GM21529 (cell line): ENCODE results near the gene PDE5A.
A peak's percentile ranks its signal among the peaks of the same experiment; 100 is the strongest.
"Not testable (repeated sequence)": the region's sequence is repeated elsewhere in the genome, so short reads cannot be mapped to it uniquely, and the experiment has no call there.

Experiments used
- ATAC-seq: cut with Tn5 transposase; IDR thresholded peaks from one replicate; pipeline ENCODE4 v1.9.1; 2021; ENCODE audit not compliant: unreplicated experiment

PDE5A gene

DNA sequence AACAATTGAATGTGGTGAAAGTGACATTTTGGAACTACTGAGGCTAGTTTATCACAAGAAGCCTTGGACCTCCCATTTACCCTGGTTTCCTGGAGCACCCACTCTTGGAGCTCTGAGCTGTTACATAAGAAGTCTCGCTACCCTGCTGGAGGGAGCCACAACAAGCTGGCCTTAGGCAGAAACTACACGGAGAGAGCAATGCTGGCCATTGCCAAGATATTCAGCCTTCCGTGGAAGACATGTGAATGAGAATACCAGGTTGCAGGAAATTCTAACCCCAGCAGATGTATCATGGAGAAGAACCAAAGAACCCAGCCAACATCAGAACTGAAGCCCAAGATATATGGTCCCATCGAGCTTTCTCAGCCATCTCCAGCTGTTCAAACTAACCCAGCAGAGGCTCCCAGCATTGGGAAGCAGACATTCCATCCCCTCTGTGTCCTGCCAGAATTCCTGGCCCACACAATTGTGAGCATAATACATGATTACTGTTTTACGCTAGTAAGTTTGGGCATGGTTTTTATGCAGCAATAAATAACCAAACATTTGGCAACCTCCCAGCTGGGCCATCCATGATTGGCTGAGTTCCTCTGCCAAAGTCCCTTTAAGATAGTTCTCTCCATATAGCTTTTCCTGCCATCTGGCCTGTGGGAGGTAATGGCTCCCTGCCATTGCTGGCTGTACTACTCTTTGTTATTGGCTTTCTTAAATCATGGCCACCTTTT, 17.9 kb upstream of the PDE5A start:
- no peak for ATAC-seq

DNA sequence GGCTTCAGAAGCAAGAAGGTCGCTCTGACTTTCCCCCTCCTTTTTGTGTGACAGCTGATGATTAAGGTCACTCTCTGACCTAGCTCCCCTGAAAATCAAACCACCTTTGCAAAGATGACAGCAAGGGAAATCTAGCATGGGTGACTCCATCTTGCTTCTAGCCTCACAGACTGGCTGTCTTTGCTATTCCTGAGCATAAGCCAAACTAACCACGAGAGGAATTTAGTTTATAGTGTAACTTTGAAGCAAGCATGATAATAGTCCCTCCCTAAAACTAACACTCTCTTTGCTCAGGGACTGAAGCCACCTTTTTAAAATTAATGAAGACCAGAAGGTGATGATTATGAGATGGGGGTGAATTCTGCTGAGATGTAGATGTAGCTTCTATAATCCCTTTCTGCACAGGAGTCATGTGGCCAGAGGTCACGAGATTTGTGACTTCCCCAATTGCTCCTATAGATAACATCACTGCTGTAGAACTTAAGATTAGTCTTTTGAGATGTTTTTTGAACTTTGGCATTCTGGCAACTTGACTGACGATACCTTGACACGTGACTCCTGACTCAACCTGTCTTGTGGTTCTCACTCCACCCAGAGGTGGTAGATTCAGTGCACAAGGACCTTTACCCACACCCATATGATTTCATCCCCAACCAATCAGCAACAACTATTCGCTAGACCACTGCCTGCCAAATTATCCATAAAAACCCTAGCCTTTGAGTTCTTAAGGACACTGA, 14.9 kb upstream of the PDE5A start:
- ATAC-seq = no peak

DNA sequence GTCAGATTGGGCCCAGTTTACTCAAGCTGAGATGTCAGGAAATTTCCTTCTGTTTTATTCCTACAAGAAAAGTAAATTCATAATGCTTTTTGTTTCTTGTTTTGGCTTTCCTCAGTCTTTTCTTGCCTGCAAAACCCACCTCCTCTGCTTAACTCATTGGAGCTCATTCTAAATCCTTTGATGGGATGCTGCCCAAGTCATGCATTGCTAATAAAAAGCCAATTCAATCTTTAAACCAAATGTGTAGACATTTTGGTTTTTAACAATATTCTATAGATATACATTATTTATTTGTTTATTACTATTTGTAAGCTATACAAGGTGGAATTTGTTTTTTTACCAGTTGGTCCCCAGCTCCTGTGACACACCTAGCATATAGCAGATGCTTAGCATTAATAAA, 13.2 kb upstream of the PDE5A start:
- ATAC-seq = no peak

GRCh38 chr4:119638359-119638758, 9.8 kb upstream of the PDE5A start:
- no peak for ATAC-seq

GRCh38 chr4:119636851-119637250, 8.2 kb upstream of the PDE5A start:
- not testable (repeated sequence) for ATAC-seq

DNA sequence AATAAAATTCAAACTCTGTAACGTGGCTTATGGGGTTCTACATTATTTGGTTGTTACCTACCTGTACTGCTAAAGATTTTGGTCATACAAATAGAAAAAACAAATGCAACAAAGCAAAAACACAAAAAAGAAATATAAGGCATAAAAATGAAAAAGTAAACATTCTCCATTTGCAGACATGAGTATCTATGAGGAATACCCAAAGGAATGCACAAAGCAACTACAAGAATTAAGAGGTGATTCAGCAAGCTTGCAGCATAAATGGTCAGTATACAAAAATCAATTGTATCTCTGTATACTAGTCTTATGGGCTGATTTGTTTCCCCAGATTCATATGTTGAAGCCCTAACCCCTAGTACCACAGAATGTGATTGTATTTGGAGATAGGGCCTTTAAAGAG, 3.6 kb upstream of the PDE5A start:
- no peak for ATAC-seq

- peak; percentile 32 for ATAC-seq
These were observed 503 bp upstream of the PDE5A start for GRCh38 chr4:119629142-119629471.

DNA sequence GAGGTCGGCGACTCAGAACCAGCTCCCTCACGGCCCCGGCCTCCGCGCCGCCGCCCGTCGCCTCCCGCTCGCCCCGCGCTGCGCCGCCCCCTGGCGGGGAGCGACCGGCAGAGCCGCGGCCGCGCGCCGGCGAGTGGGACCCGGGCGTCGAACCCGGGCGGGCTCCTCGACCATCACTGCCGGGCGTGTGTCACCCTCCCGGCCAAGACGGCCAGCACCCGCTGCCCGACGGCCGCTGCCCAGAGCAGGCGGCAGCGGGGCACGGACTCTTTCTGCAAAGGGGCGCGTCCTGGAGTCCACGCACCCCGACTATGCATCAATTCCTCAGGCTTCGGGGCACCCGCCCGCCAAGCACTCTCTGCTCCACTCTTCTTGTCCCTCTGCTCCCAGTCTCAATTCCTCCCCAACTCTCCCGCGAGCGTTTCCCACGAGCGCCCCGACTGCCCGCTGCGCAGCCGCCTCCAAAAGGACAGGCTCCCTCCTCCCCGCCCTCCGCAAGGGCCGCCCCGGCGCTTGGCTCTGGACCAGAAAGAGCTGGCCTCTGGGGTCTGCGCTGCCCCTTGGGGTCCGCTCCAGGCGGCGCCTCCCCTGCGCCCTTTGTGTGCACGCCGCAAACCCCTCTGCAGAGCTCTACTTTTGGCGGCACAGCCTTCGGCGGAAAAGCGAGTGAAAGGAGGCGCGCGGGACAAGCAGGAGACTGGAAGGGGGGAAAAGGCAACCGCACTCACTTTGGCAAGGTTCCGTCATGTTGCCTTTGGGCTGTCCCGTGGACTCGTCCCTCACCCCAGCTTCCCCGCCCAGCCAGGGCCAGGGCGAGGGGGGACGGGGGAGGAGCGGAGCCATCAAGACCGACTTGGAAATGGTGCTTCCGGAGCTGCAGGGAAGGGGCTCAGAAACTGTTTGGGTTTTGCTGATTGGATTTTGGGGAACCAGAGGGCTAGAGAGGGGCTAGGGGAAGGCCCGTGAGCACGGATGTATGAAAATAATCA, 1.0 kb downstream of the PDE5A start:
- peak; percentile 62 for ATAC-seq

GRCh38 chr4:119626943-119627266, 1.7 kb downstream of the PDE5A start:
- peak; percentile 1 for ATAC-seq

DNA sequence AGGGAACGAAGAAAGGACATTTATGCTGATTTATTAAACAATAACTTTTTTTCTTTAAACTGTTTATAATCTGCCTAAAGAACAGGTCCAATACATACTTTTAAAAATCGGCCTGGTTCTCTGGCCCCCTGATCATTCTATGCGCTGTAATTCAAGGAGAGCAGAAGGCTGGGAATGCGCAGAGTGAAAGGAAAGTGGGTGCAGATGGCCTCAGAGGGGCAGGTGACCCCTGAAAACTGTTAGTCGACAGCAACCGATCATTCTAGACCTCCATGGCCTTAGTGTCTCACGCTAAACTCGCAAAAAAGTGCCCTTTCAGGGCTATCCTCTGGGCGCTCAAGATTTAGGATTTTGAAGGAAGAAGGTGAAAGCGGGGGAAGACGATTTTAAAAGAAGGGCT, 2.2 kb downstream of the PDE5A start:
- ATAC-seq = no peak

DNA sequence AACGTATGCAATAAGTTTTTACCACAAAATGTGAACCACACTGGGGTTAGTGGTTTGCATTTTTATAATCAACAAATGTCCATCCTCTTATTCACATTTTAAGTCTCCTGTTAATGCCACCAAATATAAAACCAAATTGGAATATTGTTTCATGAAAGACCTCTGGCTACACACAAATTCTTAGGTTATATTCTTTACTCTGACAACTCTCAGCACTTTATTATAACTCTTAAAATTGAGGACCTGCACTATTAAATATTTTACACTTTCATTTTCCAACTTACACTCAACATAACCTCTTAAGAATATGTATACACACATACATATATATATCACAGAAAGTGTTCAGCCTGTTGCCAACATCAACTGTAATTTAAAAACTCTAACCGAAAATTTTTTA, 2.8 kb downstream of the PDE5A start:
- ATAC-seq = no peak

- ATAC-seq = no peak
These were observed 4.2 kb downstream of the PDE5A start for GRCh38 chr4:119624356-119624755.

DNA sequence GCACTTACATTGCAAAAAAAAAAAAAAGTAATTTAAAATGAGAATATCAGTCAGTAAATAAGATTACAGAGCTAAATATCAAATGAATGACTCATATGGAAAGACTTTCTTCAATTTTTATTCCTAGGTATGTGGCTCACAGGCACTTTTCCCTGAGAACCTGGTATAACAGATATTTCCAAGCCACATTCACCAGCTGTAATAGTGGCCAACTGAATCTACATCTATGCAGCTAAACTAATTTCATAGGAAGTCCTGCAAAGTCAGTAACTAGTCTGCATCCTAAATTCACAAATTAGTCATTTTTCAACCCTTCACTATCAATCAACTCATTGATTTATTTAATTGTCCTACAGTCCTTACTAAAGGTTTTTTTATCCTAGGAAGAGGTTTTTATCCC, 5.6 kb downstream of the PDE5A start:
- ATAC-seq = no peak

DNA sequence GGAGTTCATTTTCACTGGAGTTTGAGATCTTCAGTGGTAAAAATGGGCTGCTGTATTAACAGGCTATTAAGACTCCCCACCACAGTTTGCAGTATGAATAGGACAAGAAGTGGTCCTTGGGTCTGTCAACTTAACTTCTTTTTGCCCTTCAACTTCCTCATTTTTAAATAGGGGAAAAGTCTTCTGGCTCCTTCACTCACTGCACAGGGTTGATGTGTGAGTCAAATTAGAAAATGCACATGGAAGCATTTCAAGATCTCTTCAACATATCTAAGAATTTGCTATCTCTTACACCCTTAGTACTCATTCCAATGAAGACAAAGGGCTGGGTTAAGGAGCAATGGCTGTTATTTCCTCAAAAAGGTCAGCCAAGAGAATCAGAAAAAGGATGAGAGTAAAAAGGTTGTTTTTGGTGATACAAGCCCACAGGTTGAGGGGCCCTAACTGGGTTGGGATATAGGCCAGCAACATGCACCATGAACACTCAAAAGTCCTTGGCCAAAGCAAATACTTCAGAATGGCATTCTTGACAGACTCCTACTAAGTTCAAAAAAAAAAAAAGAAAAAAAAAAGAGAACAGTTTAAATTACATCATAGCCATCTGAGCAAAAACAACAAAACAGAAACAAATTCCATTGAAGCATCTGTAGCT, 13.4 kb downstream of the PDE5A start:
- ATAC-seq = no peak

DNA sequence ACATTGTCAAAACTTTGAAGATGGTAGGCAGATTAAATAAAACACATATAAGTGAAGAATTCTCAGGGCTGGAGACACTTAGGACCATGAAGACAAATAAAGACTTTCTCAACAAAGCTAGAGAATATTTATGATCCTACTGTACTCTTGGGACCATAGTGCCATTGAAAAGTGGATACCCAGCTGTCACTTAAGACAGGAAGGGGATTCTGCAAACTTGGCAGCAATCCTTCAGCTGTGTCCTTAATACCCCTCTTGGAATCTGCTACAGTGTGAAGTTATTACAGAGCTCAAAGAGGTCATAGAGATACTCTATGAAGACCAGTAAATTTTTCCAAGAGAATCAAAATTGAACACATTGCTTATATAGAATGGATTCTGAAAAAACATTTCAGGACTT, 24.3 kb downstream of the PDE5A start:
- ATAC-seq = no peak

DNA sequence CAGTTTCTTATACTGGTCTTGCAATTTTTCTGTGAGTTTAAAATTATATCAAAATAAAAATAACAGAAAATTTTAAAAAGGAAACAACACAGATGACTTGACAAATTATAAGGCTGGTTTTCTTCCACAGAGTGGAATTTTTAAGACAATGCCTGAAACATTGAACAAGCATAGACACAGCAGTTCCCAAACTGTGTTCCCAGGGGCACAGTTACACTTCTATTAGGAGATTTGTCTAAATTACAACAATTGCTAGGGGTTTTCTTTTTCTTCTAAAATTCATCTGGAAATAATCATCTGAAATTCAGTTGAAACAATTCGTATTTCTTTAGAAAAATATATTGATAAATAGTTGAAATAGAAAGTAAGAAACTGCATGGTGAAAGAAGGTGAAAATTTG, 26.2 kb downstream of the PDE5A start:
- no peak for ATAC-seq

DNA sequence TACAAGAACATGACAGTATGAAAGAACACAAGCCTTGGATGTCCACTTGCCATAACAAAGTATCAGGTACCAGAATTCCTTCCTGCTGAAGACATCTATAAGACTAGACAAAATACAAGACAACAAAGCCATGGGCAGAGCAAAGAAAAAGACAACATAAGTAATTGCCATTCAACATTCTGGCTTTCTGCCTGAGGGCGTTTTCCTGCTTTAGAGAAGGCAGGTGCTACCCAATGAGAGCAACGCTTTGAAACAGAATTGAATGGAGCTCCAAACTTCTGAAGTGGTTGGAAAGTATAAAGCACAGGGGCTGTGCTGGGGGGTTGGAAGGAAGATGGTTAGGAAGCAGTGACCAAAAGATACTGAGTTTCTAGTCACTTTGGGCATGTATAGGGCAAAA, 30.1 kb downstream of the PDE5A start:
- no peak for ATAC-seq

- no peak for ATAC-seq
These were observed 31.2 kb downstream of the PDE5A start for GRCh38 chr4:119597377-119597776.

DNA sequence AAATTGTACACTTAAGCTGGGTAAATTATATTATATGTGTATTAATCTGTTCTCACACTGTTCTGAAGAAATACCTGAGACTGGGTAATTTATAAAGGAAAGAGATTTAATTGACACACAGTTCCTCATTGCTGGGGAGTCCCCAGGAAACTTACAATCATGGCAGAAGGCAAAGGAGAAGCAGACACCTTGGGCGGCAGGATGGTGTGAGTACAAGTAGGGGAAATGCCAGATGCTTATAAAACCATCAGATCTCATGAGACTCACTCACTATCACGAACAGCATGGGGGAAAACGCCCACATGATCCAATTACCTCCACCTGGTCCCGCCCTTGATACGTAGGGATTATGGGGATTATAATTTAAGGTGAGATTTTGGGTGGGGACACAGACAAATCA, 34.9 kb downstream of the PDE5A start:
- no peak for ATAC-seq

DNA sequence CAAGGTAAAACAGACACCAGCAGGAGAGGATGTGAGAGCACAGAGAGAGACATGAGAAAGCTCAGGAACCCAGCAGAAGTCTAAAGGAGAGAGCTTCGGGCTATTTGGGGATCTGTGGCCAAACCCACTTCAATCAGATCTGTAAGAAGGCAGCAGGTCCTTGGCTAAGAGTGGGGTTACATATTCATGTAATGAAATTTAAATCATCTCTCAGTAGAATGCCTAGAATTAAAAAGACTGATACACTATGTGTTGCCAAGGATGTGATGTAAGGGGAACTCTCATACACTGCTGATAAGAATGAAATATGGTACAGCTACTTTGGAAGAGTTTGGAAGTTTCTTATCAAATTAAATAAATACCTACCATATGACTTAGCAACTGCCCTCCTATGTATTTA, 35.8 kb downstream of the PDE5A start:
- no peak for ATAC-seq

DNA sequence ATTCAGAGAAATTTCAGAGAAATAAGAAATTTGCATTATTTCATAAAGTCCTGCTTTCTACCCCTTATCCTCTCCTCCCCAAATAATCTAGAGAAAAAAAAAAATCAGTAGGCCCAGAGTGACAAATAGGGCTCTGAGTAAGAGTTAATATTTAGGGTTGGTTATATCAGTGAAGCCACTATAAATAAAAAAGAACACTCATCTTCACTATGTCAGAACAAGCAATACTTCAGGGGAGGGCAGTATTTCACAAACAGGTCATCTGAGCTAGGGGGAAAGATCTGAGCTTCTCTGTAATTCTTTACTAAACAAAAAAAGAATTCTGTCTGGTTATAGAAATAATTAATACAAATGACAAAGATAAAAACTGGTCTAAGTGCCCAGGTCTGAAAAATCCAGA, 39.4 kb downstream of the PDE5A start:
- ATAC-seq = no peak
